Omental fat pad (tissue), 4 donors: ENCODE measurements around the gene ALKAL2. TPM values are rescaled to one million over a fixed set of nuclear protein-coding genes. Genes with fewer than 3 reads are reported as not detected.

Source experiments
- ATAC-seq: fragments of 150-250 bp; one replicate; pipeline ENCODE4 v1.9.1; 2016; ENCODE audit warnings: mild to moderate bottlenecking, moderate library complexity; ENCODE audit not compliant: low FRiP score
- DNase-seq: peaks from one replicate; pipeline ENCODE4 v3.0.0-alpha.2; 2019; ENCODE audit warnings: low spot score
- total RNA-seq, 4 donors: library from RNA; depleted of rRNA; stranded (reverse); fragments of >200 nt; gene quantifications; one replicate each; pipeline ENCODE4 v1.1.0, GENCODE V29; 2016
- TF ChIP-seq, protein P1 (sequence below), 3 donors: fragments of 450-650 bp; IDR thresholded peaks; one replicate each; pipeline ENCODE4 v1.5.1; 2016 to 2017; ENCODE audit warnings: antibody characterized with exemption in 3 of 3, mild to moderate bottlenecking in 3 of 3, moderate library complexity in 2 of 3

The ALKAL2 gene
- total RNA-seq, 4 donors from 2014 or later, result 4.8 to 45.6 (median 17.0) TPM

DNA sequence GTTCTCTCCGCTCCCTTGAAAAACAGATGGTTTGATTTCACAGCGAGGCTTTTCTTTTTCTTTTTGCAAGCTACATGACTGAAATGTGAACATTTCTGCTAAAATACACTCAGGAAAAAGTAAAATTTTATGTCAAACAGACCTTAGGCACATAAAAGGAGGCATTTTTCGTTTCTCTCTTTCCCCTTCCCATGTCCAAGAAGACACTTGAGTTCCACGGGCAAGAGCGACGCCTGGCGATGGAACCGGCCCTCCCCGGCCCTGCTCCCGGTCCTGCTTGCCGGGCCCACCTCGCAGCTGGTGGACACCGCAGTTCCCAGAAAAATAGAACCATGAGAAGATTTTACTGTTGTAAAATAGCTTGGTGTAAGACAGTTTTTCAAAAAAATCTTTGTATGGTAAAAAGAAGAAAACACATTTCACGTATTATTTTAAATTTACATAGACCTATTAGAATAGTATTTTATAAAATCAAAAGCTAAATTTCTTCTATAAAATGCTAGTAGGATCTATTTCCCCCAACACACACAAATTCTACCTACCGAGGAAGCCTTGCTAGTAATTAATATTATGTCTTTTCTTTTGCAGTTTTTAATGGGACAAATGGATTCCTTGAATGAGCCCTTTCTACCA lies 2.3 kb upstream of the ALKAL2 start:
- ATAC-seq (peak; percentile 68), DNase-seq (no peak)
- TF ChIP-seq, protein P1, sequence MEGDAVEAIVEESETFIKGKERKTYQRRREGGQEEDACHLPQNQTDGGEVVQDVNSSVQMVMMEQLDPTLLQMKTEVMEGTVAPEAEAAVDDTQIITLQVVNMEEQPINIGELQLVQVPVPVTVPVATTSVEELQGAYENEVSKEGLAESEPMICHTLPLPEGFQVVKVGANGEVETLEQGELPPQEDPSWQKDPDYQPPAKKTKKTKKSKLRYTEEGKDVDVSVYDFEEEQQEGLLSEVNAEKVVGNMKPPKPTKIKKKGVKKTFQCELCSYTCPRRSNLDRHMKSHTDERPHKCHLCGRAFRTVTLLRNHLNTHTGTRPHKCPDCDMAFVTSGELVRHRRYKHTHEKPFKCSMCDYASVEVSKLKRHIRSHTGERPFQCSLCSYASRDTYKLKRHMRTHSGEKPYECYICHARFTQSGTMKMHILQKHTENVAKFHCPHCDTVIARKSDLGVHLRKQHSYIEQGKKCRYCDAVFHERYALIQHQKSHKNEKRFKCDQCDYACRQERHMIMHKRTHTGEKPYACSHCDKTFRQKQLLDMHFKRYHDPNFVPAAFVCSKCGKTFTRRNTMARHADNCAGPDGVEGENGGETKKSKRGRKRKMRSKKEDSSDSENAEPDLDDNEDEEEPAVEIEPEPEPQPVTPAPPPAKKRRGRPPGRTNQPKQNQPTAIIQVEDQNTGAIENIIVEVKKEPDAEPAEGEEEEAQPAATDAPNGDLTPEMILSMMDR (IDR thresholded peaks at IDR 0.05), result peak in 1 of 3 donors; percentile 50

DNA sequence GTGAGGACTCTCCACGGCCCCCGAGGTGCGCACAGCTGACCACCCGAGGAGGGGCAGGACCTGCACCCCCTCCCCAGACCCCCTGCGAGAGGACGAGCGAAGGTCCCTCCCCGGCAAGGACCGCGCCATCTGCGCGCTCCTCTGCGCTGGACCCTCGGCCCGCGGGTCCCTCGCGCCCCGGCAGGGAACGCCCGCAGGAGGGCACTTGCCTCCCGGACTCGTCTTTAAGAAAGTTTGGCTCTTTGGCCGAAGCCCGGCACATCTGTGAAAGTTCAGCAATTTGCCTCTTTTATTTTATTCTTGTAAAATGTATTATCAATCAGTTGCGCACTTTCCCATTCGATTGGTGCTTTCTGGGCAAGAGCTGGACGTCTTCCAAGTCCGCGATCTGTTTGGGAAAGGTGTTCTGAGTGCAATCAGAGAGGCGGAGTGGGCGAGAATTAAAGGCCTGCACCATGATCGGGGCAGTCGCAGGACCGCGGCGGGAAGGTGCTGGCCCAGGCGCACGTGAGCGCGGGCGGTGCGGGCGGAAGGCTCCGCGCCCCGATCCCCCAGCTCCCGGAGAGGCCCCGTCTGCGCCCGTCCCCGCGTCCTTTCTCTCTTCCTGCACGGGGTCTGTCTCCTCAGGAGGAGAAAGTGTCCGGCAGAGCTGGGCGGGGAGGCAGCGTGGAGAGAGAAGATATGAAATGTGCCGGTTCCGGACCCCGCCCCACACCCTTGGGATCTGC lies 1.6 kb upstream of the ALKAL2 start:
- peak; percentile 42 for ATAC-seq
- no peak for DNase-seq
- TF ChIP-seq, protein P1 (IDR thresholded peaks at IDR 0.05), result no peak

DNA sequence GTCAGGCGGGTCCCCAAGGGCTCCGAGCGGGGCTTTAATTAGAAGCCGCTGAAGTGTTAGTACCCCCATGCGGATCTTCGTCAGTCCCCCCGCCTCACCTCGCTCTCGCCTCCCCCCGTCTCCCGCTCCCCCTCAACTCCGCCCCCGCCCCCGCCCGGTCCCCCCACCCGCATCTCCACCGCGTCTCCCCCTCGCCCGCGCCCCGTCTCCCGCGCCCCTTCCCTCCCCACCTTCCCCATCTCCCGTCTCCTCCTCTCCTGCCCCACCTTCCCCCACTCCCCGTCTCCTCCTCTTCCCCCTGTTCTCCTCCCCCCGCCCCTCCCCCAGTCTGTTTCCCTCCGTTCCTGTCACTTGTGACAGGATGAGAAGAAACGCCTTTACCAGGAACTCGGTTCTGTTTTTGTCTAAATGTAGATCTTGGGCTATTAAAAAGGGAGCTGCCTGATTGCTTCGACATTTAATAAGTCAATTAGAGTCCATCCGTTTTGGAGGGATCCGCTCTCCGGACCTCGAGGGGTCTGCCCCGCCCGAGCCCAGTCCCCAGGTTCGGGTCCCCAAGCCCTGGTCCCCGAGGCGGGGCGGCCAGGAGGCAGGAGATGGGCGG lies 969 bp upstream of the ALKAL2 start:
- DNase-seq (no peak), ATAC-seq (no peak)
- TF ChIP-seq, protein P1 (IDR thresholded peaks at IDR 0.05), result no peak

DNA sequence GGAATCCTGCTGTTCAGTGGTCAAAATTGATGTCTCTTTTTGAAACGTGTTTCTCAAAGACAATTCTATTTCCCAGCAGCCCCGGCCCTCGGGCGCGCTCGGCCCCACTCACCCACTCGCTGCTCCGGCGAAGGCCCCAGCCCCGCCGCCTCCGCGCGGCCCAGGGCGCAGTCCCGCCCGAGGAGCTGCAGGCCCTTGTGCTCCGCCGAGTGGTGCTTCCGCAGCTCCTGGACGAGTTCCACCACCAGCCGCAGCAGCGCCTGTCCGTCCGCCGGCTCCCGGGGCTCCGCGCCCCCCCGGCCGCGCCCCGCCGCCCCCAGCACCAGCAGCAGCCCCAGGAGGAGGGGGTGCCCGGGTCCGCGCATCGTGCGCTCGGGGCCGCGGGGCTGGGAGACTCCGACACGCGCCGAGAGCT lies 413 bp downstream of the ALKAL2 start:
- TF ChIP-seq, protein P1 (IDR thresholded peaks at IDR 0.05), result no peak
- ATAC-seq (peak; percentile 52), DNase-seq (no peak)

DNA sequence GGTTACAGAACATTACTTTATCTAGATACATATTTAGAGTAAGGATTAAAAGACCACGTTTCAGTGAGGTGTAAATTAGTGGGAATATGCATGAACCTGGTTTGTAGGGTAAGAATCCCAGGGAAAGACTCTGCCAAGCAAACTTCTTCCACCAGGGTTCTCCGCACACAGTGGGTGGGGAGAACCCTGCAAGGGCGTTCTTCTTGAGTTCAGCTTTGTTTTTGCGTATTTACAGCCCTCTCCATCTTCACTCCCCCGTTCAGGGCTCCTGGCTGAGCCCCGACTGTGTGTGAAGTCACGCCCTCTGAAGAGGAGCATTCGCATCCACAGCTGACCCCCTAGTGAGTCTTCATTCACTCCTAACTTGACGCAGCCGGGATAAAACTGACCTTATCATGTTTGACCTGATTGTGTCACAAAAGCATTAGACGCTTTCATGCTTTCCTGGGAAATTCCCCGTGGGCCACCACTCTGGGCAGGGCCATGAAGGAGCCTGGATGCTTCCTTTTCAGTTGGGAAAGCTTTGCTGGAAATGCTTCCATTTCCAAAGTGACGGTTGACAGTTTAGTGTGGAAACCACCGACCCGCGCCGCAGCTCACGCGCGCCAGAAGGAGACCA lies 1.0 kb downstream of the ALKAL2 start:
- DNase-seq (no peak), ATAC-seq (peak; percentile 37)
- TF ChIP-seq, protein P1 (IDR thresholded peaks at IDR 0.05), result no peak

DNA sequence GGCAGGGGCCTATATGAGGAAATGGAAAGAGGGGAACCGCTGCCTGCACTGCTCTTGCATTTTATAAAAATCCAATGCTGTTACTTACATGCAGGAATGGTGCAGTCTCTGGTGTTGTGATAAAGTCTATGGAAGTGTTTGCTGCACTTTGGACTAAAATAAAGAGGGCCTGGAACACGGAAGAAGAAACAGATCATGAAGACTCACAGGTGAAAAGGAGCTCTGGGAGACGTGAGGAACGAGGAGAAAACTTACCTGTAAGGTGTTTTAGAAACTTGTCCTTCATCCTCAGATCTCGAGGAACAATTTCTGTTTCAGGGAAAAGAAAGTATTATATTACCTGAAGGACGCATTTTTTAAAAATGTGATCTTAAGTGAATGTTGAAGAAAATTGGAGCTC lies 1.9 kb downstream of the ALKAL2 start:
- TF ChIP-seq, protein P1 (IDR thresholded peaks at IDR 0.05), result no peak
- DNase-seq (no peak), ATAC-seq (no peak)
